ENCODE results near the gene PKNOX2.

- TF ChIP-seq CTCF (conservative IDR thresholded peaks at IDR 0.05; ENCODE audit: low read length) (no peak), EZH2phosphoT487 (IDR thresholded peaks at IDR 0.05; ENCODE audit: borderline replicate concordance, low read depth, low read length) (no peak)
Observed at GRCh38 chr11:125263268-125263790, 98.8 kb downstream of the PKNOX2 start.

Measured in OCI-LY7 (cell line).